AG09319 (cell line): ENCODE measurements around the gene ULBP1.
"Not testable (repeated sequence)": the region's sequence is repeated elsewhere in the genome, so short reads cannot be mapped to it uniquely, and the experiment has no call there.

Experiments
- DNase-seq: peaks from one replicate; pipeline ENCODE4 v3.0.0-alpha.2; 2010; ENCODE audit warnings: low read depth; ENCODE audit errors: extremely low read depth
- TF ChIP-seq, protein P1 (sequence below): IDR thresholded peaks from 2 replicates; pipeline ENCODE4 v1.5.1; 2011; ENCODE audit warnings: low read depth, mild to moderate bottlenecking, inconsistent platforms, low read length, moderate library complexity

The ULBP1 gene

DNA sequence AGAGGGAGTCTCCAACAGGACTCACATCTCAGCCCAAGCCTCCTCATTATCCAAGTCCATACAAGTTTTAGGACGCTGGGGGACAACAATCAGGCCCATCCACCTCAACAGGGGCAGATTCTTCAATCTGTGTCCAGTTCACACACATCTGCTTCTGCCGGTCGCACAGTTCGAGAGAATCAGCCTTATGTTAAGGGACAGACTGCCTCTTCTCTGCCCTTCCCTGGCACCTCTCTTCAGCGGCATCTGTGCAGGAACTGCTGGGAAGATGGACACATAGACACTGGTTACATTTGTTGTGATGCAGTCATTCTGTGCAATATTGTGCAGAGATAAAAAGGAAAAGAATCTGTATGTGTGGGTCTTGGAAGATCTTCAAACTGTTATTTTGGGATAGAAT lies 21.0 kb downstream of the ULBP1 start:
- no peak for DNase-seq
- TF ChIP-seq, protein P1, sequence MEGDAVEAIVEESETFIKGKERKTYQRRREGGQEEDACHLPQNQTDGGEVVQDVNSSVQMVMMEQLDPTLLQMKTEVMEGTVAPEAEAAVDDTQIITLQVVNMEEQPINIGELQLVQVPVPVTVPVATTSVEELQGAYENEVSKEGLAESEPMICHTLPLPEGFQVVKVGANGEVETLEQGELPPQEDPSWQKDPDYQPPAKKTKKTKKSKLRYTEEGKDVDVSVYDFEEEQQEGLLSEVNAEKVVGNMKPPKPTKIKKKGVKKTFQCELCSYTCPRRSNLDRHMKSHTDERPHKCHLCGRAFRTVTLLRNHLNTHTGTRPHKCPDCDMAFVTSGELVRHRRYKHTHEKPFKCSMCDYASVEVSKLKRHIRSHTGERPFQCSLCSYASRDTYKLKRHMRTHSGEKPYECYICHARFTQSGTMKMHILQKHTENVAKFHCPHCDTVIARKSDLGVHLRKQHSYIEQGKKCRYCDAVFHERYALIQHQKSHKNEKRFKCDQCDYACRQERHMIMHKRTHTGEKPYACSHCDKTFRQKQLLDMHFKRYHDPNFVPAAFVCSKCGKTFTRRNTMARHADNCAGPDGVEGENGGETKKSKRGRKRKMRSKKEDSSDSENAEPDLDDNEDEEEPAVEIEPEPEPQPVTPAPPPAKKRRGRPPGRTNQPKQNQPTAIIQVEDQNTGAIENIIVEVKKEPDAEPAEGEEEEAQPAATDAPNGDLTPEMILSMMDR: no peak

- no peak for DNase-seq
These were observed 21.8 kb downstream of the ULBP1 start for GRCh38 chr6:149985481-149985937.

DNA sequence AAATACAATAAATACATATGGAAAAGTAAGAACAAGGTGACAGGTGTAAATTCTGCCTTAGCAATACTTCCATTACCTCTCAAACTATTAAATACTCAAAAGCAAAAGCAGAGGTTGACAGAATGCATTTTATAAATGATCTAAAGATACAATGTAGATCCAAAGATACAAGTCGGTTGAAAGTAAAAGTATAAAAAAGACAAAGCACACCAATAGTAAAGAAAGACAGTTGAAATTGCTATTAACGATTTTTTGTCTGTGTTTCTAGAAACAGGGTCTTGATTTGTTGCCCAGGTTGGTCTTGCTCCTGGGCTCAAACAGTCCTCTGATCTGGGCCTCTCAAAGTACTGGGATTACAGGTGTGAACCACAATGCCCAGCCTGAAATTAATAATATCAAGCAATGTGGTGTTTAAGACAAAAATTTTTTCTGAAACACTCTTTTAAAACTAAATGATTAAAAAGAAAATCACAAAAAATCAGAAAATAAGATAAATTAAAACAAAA lies 23.9 kb downstream of the ULBP1 start:
- TF ChIP-seq, protein P1: no peak
- no peak for DNase-seq

More at GRCh38 chr6:149985481-149985937, 21.8 kb downstream of the ULBP1 start:
- TF ChIP-seq, protein P1: no peak

DNA sequence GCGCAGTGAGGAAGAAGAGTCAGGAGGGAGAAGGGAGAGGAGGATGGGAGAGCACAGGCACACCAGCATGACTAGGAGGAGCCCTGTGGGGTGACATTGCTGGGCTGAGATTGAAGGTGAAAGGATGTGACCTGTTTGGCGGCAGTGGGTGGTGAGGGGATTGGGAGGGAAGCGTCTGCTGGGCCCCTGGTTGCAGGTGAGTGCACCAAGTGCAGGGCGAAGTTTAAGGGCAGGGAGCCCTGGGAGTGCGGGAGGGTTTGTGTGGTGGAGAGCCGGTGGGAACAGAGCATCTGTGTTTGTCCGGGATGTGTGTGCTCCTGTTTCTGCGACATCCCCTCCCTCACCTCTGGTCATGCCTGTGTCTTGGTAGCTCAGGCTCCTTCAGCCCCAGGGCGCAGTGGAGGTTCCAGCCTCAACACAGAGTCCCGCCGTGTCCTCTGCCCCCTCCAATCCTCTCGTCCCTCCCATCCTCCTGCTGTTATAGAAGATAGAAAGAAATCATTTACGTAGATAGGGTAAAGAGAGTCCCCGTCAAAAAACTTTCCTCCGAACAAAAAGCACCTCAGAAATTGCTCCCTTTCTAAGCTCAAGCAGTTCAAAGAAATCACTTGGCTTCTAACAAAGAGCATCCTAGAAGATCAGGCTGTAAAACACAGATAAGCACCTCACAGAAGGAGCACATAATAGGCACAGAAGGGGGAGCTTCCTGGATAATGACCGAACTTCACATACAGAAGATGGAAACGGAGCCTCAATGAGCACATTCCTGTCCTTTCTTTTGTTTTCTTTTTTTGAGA lies 25.0 kb downstream of the ULBP1 start:
- TF ChIP-seq, protein P1: no peak

DNA sequence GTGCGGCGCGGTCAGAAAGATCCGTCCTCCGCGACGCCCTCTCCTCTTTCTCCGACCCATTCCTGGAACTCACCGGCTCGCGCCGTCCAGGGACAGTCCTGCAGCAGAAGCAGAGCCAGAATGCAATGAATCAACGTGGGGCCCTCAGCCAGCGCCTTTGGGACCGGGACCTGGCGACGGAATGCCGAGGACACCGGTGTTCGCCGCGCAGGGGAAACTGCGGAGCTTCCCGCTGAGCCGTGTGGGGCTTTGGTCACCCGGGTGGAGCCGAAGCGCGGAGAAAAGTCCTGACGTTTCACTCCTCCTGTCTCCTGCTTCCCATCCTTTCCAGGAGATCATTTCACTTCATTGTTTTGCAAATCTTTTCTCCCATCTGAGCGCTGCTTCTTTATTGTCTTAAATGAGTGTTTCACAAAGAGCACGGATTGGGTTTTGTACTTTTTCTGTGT lies 26.5 kb downstream of the ULBP1 start:
- TF ChIP-seq, protein P1: no peak
- DNase-seq: no peak

More for the DNA sequence above, 25.0 kb downstream of the ULBP1 start:
- DNase-seq: no peak

DNA sequence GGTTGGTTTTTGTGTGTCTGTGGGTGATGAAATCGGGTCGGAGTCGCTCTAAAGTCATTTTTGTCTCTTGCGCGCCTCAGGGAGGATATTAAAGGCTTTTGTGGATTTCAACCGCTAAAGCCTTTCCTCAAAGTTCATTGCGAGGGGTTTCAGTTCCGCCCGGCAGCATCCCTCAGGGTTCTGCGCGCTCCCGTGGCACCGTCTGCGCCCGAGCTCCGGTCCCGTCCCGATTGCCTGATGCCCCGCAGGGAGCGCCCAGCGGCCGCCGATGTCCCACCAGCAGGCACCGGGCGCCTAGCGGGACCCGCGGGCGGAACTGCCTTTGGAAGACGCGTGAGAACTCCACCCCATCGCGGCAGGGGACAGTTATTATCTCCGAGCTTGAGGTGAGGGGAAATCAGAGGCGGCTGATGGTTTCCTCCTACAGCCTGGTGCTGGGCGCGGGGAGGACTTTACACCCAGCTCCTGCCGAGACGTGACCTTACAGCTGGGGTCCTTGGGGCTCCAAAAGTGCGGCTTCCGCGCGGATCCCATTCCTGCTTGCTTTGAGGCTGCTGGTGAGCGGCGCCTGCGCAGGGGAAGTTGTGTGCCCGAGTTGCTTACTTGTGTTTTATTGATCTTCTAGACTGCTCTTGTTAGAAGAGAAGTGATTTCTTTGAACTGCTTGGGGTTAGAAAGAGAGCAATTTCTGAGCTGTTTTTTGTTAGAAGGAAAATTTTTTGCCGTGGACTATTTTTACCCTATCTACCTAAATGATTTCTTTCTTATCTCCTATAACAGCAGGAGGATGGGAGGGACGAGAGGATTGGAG lies 27.1 kb downstream of the ULBP1 start:
- no peak for DNase-seq
- TF ChIP-seq, protein P1: no peak

DNA sequence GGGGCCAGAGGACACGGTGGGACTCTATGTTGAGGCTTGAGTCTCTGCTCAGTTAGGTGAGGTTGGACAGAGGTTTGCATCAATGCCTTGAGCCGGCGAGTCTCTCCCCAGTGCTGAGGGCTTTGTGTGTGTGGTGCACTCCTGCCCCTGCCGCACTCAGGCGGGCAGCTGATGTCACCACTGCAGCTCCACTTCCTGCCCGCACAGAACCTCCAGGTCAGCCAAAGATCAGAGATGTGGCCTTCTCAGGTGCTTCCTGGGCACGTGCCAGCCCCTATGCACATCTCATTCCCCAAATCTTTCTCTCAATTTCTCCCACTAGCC lies 27.7 kb downstream of the ULBP1 start:
- not testable (repeated sequence) for DNase-seq
